CD14-positive monocyte (primary cell): Measurements from ENCODE around the gene TIMM50. TPM values are rescaled to one million over a fixed set of nuclear protein-coding genes. Genes with fewer than 3 reads are reported as not detected.

Source experiments
- DNase-seq, 3 donors: peaks; one replicate each; pipeline ENCODE4 v3.0.0-alpha.2; 2011 to 2022
- H2AFZ ChIP-seq: 2 replicates; pipeline ENCODE4 v1.6.0; 2012; ENCODE audit warnings: mild to moderate bottlenecking, low read depth, low read length, inconsistent platforms; ENCODE audit not compliant: insufficient read depth, poor library complexity, severe bottlenecking
- H3K27ac ChIP-seq, 2 donors: 1 replicate in 1 of 2; 2 replicates in 1 of 2; pipeline ENCODE4 v1.5.1; 2012 to 2013; ENCODE audit warnings: low read length in 2 of 2, control low read depth in 1 of 2, inconsistent platforms in 1 of 2, low read depth in 1 of 2, mild to moderate bottlenecking in 1 of 2
- H3K27me3 ChIP-seq, 2 donors: one replicate each; pipeline versions ENCODE4 v1.6.0 to v1.6.1; 2011 to 2013; ENCODE audit warnings: low read length in 2 of 2; ENCODE audit not compliant: control insufficient read depth in 2 of 2, insufficient read depth in 2 of 2
- H3K36me3 ChIP-seq, 2 donors: replicated peaks in 1 of 2; 1 replicate in 1 of 2; 2 replicates in 1 of 2; pipeline versions ENCODE4 v1.5.1 to v1.6.1; 2012 to 2013; ENCODE audit warnings: low read length in 2 of 2, control low read depth in 1 of 2, inconsistent platforms in 1 of 2, mild to moderate bottlenecking in 1 of 2; ENCODE audit not compliant: insufficient read depth in 2 of 2, control insufficient read depth in 1 of 2
- H3K4me1 ChIP-seq, 2 donors: 1 replicate in 1 of 2; 2 replicates in 1 of 2; pipeline versions ENCODE4 v1.5.1 to v1.6.1; 2012 to 2013; ENCODE audit warnings: low read length in 2 of 2, control low read depth in 1 of 2, inconsistent platforms in 1 of 2, mild to moderate bottlenecking in 1 of 2, moderate library complexity in 1 of 2; ENCODE audit not compliant: insufficient read depth in 2 of 2, control insufficient read depth in 1 of 2
- H3K4me2 ChIP-seq: replicated peaks from 2 replicates; pipeline ENCODE3; 2012; ENCODE audit warnings: low read length, moderate library complexity, mild to moderate bottlenecking; ENCODE audit not compliant: poor library complexity, severe bottlenecking; ENCODE audit errors: extremely low read depth
- H3K4me3 ChIP-seq, 3 experiments: fragments of 200-600 bp in 1 of 3; sonication (generic) in 1 of 3; replicated peaks in 1 of 3; 1 replicate in 2 of 3; 2 replicates in 1 of 3; pipeline ENCODE4 v1.5.1; 2011 to 2013; ENCODE audit warnings: low read length in 3 of 3, mild to moderate bottlenecking in 3 of 3, control low read depth in 2 of 3, low read depth in 2 of 3, inconsistent platforms in 1 of 3, moderate library complexity in 1 of 3
- H3K79me2 ChIP-seq: 2 replicates; pipeline ENCODE4 v1.6.0; 2012; ENCODE audit warnings: mild to moderate bottlenecking, control low read depth, inconsistent platforms, low read length, moderate library complexity; ENCODE audit not compliant: insufficient read depth
- H3K9ac ChIP-seq: 2 replicates; pipeline ENCODE4 v1.6.0; 2017; ENCODE audit warnings: low read length, mild to moderate bottlenecking; ENCODE audit not compliant: insufficient read depth, poor library complexity, severe bottlenecking
- H3K9me3 ChIP-seq, 2 donors: replicated peaks in 1 of 2; 1 replicate in 1 of 2; 2 replicates in 1 of 2; pipeline versions ENCODE4 v1.5.1 to v1.6.1; 2012 to 2013; ENCODE audit warnings: low read length in 2 of 2, control low read depth in 1 of 2; ENCODE audit not compliant: control insufficient read depth in 1 of 2, insufficient read depth in 1 of 2
- H4K20me1 ChIP-seq: 2 replicates; pipeline ENCODE4 v1.6.0; 2012; ENCODE audit warnings: mild to moderate bottlenecking, low read length, control low read depth, moderate library complexity; ENCODE audit not compliant: insufficient read depth
- H3K27ac Mint-ChIP-seq, 7 donors: one replicate each; pipeline ENCODE4 v1.8.0; 2020; ENCODE audit warnings: mild to moderate bottlenecking in 7 of 7, mixed read lengths in 7 of 7, moderate library complexity in 6 of 7, inconsistent platforms in 2 of 7
- H3K27me3 Mint-ChIP-seq, 3 donors: one replicate each; pipeline ENCODE4 v1.8.0; 2021 to 2022; ENCODE audit warnings: low read depth in 3 of 3, mild to moderate bottlenecking in 3 of 3, mixed read lengths in 3 of 3, moderate library complexity in 3 of 3, inconsistent platforms in 1 of 3
- H3K36me3 Mint-ChIP-seq, 2 donors: one replicate each; pipeline ENCODE4 v1.8.0; 2020; ENCODE audit warnings: mixed read lengths in 2 of 2, inconsistent platforms in 1 of 2, mild to moderate bottlenecking in 1 of 2
- H3K4me1 Mint-ChIP-seq: one replicate; pipeline ENCODE4 v1.8.0; 2020; ENCODE audit warnings: mild to moderate bottlenecking, mixed read lengths
- H3K4me3 Mint-ChIP-seq, 2 donors: one replicate each; pipeline ENCODE4 v1.8.0; 2020; ENCODE audit warnings: mild to moderate bottlenecking in 2 of 2, mixed read lengths in 2 of 2, moderate library complexity in 1 of 2
- H3K9me3 Mint-ChIP-seq, 7 donors: one replicate each; pipeline ENCODE4 v1.8.0; 2020 to 2022; ENCODE audit warnings: mixed read lengths in 7 of 7, mild to moderate bottlenecking in 6 of 7, moderate library complexity in 6 of 7, inconsistent platforms in 2 of 7
- WGBS: methylation state at CpG from one replicate; pipeline ENCODE4 v1.1.5; 2013; ENCODE audit warnings: missing lambda C conversion rate; ENCODE audit not compliant: insufficient coverage; 5-methylcytosine and 5-hydroxymethylcytosine counted together
- intact Hi-C, 2 donors: fragments of 100-400 bp; cut with micrococcal nuclease; formaldehyde crosslinking; loops; one replicate each; pipeline versions ENCODE4 v1.15.0 to v1.15.1; 2023
- polyA plus RNA-seq, 3 donors: library from polyadenylated mRNA; depleted of rRNA in 1 of 3; unstranded in 2 of 3; stranded (reverse) in 1 of 3; fragments of 300-500 nt in 2 of 3; fragments of >200 nt in 1 of 3; fragmentation: Illumina TruSeq in 2 of 3; gene quantifications; 1 replicate in 2 of 3; 2 replicates in 1 of 3; pipeline ENCODE4 v1.2.3, GENCODE V29; 2012 to 2021
- TF ChIP-seq, protein P1 (sequence below): fragments of 200-600 bp; IDR thresholded peaks from one replicate; pipeline ENCODE4 v1.8.0; 2022; ENCODE audit warnings: antibody characterized with exemption, mild to moderate bottlenecking

Gene TIMM50
- polyA plus RNA-seq, 3 donors, result 22.0 to 54.6 (median 43.8) TPM

DNA sequence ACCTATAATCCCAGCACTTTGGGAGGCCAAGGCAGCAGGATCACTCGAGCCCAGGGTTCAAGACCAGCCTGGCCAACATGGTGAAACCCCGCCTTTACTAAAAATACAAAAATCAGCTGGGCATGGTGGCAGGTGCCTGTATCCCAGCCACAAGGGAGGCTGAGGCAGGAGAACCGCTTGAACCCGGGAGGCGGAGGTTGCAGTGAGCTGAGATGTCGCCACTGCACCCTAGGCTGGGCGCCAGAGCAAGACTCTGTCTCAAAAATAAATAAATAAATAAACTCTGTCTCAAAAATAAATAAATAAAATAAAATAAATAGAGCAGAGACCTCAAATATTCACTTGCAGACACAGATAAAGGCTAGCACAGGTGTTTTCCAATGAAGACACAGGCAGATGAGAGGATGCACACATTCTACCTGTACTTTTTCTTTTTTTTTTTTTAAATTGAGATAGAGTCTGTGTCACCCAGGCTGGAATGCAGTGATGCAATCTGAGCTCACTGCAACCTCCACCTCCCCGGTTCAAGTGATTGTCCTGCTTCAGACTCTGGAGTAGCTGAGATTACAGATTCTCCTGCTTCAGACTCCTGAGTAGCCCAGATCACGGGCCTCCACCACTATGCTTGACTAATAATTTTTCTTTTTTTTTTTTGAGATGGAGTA, 42.2 kb upstream of the TIMM50 start:
- Histone ChIP-seq H3K79me2 (peaks cover 24% of the 10 kb centered on the region), H3K4me3 (no peak overlapping the region), H4K20me1 (peaks cover 19% of the 10 kb centered on the region), H3K27me3 (peaks cover 0 to 2% of the 10 kb centered on the region in 2 donors), H3K36me3 (peaks cover 13 to 14% of the 10 kb centered on the region in 2 donors), H3K4me1 (peaks cover 24 to 27% of the 10 kb centered on the region in 2 donors), H3K27ac (no peak overlapping the region), H3K4me2 (no peak overlapping the region), H2AFZ (no peak overlapping the region), H3K9me3 (no peaks in the 10 kb centered on the region), H3K9ac (no peak overlapping the region)
- H3K9me3 Mint-ChIP-seq, result peaks cover 0 to 2% (median 0%) of the 10 kb centered on the region in 7 donors
- WGBS, result 100% methylated on average over 2 of the region's 9 CpGs
- peaks cover 6 to 15% (median 12%) of the 10 kb centered on the region in 3 donors for H3K27me3 Mint-ChIP-seq
- H3K36me3 Mint-ChIP-seq, result peaks cover 17 to 18% of the 10 kb centered on the region in 2 donors
- no peak overlapping the region for H3K4me3 Mint-ChIP-seq
- H3K4me1 Mint-ChIP-seq, result peaks cover 31% of the 10 kb centered on the region
- intact Hi-C loops, result loop anchor here (5.0 kb wide), 2 partner anchors 94 to 96 kb away; partner anchors contain the start of genes EID2B (in 1 of the 2) and SAMD4B (in 1 of the 2)
- TF ChIP-seq, protein P1, sequence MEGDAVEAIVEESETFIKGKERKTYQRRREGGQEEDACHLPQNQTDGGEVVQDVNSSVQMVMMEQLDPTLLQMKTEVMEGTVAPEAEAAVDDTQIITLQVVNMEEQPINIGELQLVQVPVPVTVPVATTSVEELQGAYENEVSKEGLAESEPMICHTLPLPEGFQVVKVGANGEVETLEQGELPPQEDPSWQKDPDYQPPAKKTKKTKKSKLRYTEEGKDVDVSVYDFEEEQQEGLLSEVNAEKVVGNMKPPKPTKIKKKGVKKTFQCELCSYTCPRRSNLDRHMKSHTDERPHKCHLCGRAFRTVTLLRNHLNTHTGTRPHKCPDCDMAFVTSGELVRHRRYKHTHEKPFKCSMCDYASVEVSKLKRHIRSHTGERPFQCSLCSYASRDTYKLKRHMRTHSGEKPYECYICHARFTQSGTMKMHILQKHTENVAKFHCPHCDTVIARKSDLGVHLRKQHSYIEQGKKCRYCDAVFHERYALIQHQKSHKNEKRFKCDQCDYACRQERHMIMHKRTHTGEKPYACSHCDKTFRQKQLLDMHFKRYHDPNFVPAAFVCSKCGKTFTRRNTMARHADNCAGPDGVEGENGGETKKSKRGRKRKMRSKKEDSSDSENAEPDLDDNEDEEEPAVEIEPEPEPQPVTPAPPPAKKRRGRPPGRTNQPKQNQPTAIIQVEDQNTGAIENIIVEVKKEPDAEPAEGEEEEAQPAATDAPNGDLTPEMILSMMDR, result no peak
- no peak overlapping the region for H3K27ac Mint-ChIP-seq
- no peak for DNase-seq

DNA sequence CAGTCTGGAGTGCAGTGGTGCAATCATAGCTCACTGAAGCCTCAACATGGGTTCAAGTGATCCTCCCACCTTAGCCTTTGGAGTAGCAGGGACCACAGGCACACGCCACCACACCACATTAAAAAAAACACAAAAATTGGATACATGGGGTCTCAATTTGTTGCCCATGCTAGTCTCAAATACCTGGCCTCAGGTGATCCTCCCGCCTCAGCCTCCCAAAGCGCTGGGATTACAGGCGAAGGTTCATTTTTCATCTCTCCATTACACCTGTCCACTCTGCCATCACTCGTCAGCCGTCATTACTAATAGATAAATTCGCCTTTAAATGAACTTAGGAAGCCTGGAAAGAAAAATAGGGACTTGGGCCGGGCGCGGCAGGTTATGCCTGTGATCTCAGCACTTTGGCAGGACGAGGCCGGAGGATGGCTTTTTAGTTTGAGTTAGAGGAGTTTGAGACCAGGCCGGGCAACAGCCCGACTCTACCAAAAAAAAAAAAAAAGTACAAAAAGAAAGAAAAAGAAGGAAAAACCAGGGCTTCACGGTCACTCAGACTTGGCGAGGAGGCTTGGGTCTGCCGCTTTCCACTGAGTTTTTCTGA, 35.9 kb upstream of the TIMM50 start:
- H3K36me3 Mint-ChIP-seq, result peaks cover 16 to 20% of the 10 kb centered on the region in 2 donors
- H3K36me3 ChIP-seq, result peaks cover 4 to 18% of the 10 kb centered on the region in 2 donors
- H3K27me3 ChIP-seq, result no peaks in the 10 kb centered on the region
- peak overlapping the region; percentile 98 for H3K9ac ChIP-seq
- WGBS, result 0% methylated on average over 3 of the region's 17 CpGs
- H4K20me1 ChIP-seq, result peaks cover 22% of the 10 kb centered on the region
- H3K79me2 ChIP-seq, result peaks cover 52% of the 10 kb centered on the region
- peak overlapping the region; percentile 79 for H3K4me2 ChIP-seq
- TF ChIP-seq, protein P1, result no peak
- peaks cover 36 to 40% of the 10 kb centered on the region in 2 donors for H3K4me1 ChIP-seq
- peaks cover 0 to 5% (median 3%) of the 10 kb centered on the region in 3 donors for H3K27me3 Mint-ChIP-seq
- H3K9me3 Mint-ChIP-seq, result peaks cover 0 to 3% (median 0%) of the 10 kb centered on the region in 7 donors
- DNase-seq, result no peak
- H3K9me3 ChIP-seq, result no peaks in the 10 kb centered on the region
- peak overlapping the region; percentile 94 to 100 for H3K27ac ChIP-seq
- peak overlapping the region; percentile 55 to 100 (median 95) for H3K4me3 ChIP-seq
- H3K27ac Mint-ChIP-seq, result peak overlapping the region; percentile 89 to 100 (median 99)
- peak overlapping the region; percentile 97 to 98 for H3K4me3 Mint-ChIP-seq
- peak overlapping the region; percentile 77 for H2AFZ ChIP-seq
- intact Hi-C loops, result loop anchor here (2.0 to 10.0 kb wide), 3 partner anchors 58 to 93 kb away; partner anchors contain the start of gene EID2B (in 1 of the 2)
- H3K4me1 Mint-ChIP-seq, result peaks cover 53% of the 10 kb centered on the region
